Kidney (tissue), 14 donors: ENCODE measurements around the gene GPR55. TPM values are rescaled to one million over a fixed set of nuclear protein-coding genes. Genes with fewer than 3 reads are reported as not detected.

Experiments
- DNase-seq, 5 donors: peaks; one replicate each; pipeline ENCODE4 v3.0.0-alpha.2; 2013 to 2020
- FAIRE-seq: peaks from 2 replicates; lab custom pipeline; 2012; peaks lifted over from hg19 to GRCh38; lab: Jason Lieb, UNC
- H3K27ac ChIP-seq, 2 donors: one replicate each; pipeline ENCODE4 v1.7.0; 2013; ENCODE audit warnings: low read depth in 2 of 2, low read length in 2 of 2, inconsistent platforms in 1 of 2
- H3K27me3 ChIP-seq: one replicate; pipeline ENCODE4 v1.7.1; 2013; ENCODE audit warnings: low read length, inconsistent platforms; ENCODE audit not compliant: control insufficient read depth, insufficient read depth
- H3K36me3 ChIP-seq, 3 donors: one replicate each; pipeline versions ENCODE4 v1.7.0 to v1.7.1; 2013; ENCODE audit warnings: low read length in 3 of 3, control low read depth in 1 of 3, inconsistent platforms in 1 of 3; ENCODE audit not compliant: insufficient read depth in 3 of 3, control insufficient read depth in 2 of 3
- H3K4me1 ChIP-seq, 3 donors: one replicate each; pipeline versions ENCODE4 v1.7.0 to v1.7.1; 2013; ENCODE audit warnings: low read length in 3 of 3, inconsistent platforms in 1 of 3, low read depth in 1 of 3; ENCODE audit not compliant: control insufficient read depth in 2 of 3, insufficient read depth in 2 of 3
- H3K4me3 ChIP-seq, 3 donors: one replicate each; pipeline versions ENCODE4 v1.7.0 to v1.8.1; 2013; ENCODE audit warnings: low read length in 3 of 3, control low read depth in 1 of 3, inconsistent platforms in 1 of 3
- H3K9ac ChIP-seq, 3 donors: one replicate each; pipeline versions ENCODE4 v1.7.0 to v1.7.1; 2013; ENCODE audit warnings: low read length in 3 of 3, control low read depth in 1 of 3, inconsistent platforms in 1 of 3
- H3K9me3 ChIP-seq, 3 donors: one replicate each; pipeline versions ENCODE4 v1.7.0 to v1.7.1; 2013; ENCODE audit warnings: low read length in 3 of 3, control low read depth in 1 of 3, inconsistent platforms in 1 of 3; ENCODE audit not compliant: control insufficient read depth in 2 of 3, insufficient read depth in 1 of 3
- CTCF ChIP-seq: IDR thresholded peaks from 3 replicates; pipeline ENCODE4 v1.5.1; 2012; ENCODE audit warnings: mild to moderate bottlenecking, moderate library complexity, borderline replicate concordance; ENCODE audit not compliant: insufficient read depth; ENCODE audit errors: extremely low read depth
- intact Hi-C: fragments of 100-400 bp; cut with DNase I; formaldehyde crosslinking; loops from one replicate; pipeline ENCODE4 v1.11.1; 2022
- polyA plus RNA-seq: library from polyadenylated mRNA; stranded (reverse); fragments of 350-450 nt; fragmentation: Illumina TruSeq; extraction: RNeasy Lipid Tissue Mini Kit (QIAGEN cat#74804); gene quantifications from one replicate; pipeline ENCODE4 v1.2.3, GENCODE V29; 2014; ENCODE audit warnings: low read depth, low replicate concordance; ENCODE audit not compliant: insufficient read depth
- total RNA-seq: library from RNA; stranded (reverse); fragmentation: NEBNext Ultra II Directional; extraction: Animal tissue kit (Norgen Biotek cat#: 25700); gene quantifications from one replicate; pipeline ENCODE4 v1.2.1, GENCODE V29; 2021
- donor health status: control.
- donor health status: control.
- donor health status: control.
- donor health status: control.
- donor health status: control.
- donor health status: DM: yes; HTN: yes; CAD: no.
- donor health status: Normal renal cell carcinoma (clear cell type).

Gene GPR55
- total and polyA plus RNA-seq, 2 donors from 2014 or later = 0.69 TPM; not detected in 1

DNA sequence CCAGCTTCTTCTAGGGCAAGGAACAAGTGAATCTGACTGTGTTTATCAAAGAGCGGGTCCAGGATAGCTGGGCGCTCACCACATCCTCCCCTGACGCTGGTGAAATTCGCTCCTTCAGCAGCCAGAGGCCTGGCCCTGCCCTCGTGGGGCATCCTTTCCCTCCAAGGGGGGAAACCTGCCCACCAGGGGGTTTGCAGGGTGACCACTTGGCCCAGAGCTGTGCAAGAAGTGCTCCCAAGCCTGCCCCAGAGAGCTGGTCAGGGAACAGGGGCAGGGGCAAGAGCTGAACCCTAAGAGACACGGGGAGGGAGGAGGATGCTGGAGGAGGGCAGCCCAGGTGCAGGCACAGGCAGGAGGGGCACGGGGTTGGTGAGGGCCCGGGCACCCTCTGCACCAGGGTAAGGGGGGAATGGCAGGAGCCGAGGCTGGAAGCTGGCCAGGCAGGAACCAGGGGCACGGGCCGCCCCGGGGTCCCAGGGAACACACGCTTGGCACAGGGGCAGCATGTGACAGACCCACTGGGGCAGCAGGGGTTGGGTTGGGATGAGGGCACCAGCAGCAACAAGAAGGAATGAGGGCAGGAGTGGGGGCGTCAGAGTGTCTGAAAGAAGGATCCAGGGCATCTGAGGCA is 2.8 kb upstream of the GPR55 start:
- Histone ChIP-seq H3K4me3 (no peak overlapping the region), H3K9ac (no peak overlapping the region), H3K36me3 (no peaks in the 10 kb centered on the region), H3K9me3 (no peaks in the 10 kb centered on the region), H3K4me1 (no peaks in the 10 kb centered on the region), H3K27me3 (no peaks in the 10 kb centered on the region), H3K27ac (no peak overlapping the region)
- DNase-seq = peak in 1 of 5 donors; percentile 28
- intact Hi-C loops = no loop called here
- no peak for FAIRE-seq
- TF ChIP-seq CTCF = no peak

GRCh38 chr2:230925879-230926765 is 1.1 kb upstream of the GPR55 start:
- H3K4me1 ChIP-seq = no peaks in the 10 kb centered on the region
- H3K27ac ChIP-seq = no peak overlapping the region
- DNase-seq (peak in 1 of 5 donors; percentile 24), FAIRE-seq (no peak)
- no peak overlapping the region for H3K4me3 ChIP-seq
- H3K36me3 ChIP-seq = no peaks in the 10 kb centered on the region
- intact Hi-C loops = no loop called here
- no peak for TF ChIP-seq CTCF
- no peaks in the 10 kb centered on the region for H3K9me3 ChIP-seq
- H3K9ac ChIP-seq = no peak overlapping the region
- H3K27me3 ChIP-seq = no peaks in the 10 kb centered on the region

- no peaks in the 10 kb centered on the region for H3K27me3 ChIP-seq
- no peaks in the 10 kb centered on the region for H3K36me3 ChIP-seq
- no peak overlapping the region for H3K9ac ChIP-seq
- no peaks in the 10 kb centered on the region for H3K4me1 ChIP-seq
- H3K9me3 ChIP-seq = no peaks in the 10 kb centered on the region
- H3K4me3 ChIP-seq = no peak overlapping the region
- no peak for TF ChIP-seq CTCF
- no peak for FAIRE-seq
- intact Hi-C loops = no loop called here
- peak in 1 of 5 donors; percentile 22 for DNase-seq
- H3K27ac ChIP-seq = no peak overlapping the region
Measured at GRCh38 chr2:230925443-230925878, 419 bp upstream of the GPR55 start.
